DND-41 (cell line): ENCODE data around the gene TFDP2.
A peak's percentile ranks its signal among the peaks of the same experiment; 100 is the strongest.

Source experiments
- ATAC-seq: fragments of 200-7000 bp; cut with Tn5 transposase; 3 replicates; pipeline ENCODE4 v1.9.1; 2021; ENCODE audit warnings: low read depth; ENCODE audit not compliant: insufficient read depth
- DNase-seq: peaks from one replicate; pipeline ENCODE4 v3.0.0-alpha.2; 2020
- H2AFZ ChIP-seq: 2 replicates; pipeline ENCODE4 v1.6.0; 2012; ENCODE audit warnings: low read depth, low read length
- H3K27ac ChIP-seq: 2 replicates; pipeline ENCODE4 v1.5.1; 2012; ENCODE audit warnings: low read length, inconsistent platforms
- H3K27me3 ChIP-seq: fragments of 200-600 bp; sonication (generic); 2 replicates; pipeline ENCODE4 v1.6.0; 2012; ENCODE audit warnings: low read length, mild to moderate bottlenecking, inconsistent platforms; ENCODE audit not compliant: insufficient read depth, poor library complexity
- H3K36me3 ChIP-seq: 2 replicates; pipeline ENCODE4 v1.5.1; 2012; ENCODE audit warnings: low read length, inconsistent platforms; ENCODE audit not compliant: insufficient read depth
- H3K4me1 ChIP-seq: 2 replicates; pipeline ENCODE4 v1.5.1; 2012; ENCODE audit warnings: mild to moderate bottlenecking, low read length; ENCODE audit not compliant: insufficient read depth
- H3K4me2 ChIP-seq: 2 replicates; pipeline ENCODE4 v1.6.0; 2012; ENCODE audit warnings: mild to moderate bottlenecking, moderate library complexity, low read length, inconsistent platforms; ENCODE audit not compliant: insufficient read depth
- H3K4me3 ChIP-seq, 2 experiments: fragments of 200-600 bp in 1 of 2; shearing (Covaris generic) in 1 of 2; 2 replicates each; pipeline ENCODE4 v1.5.1; 2012 to 2016; ENCODE audit warnings: inconsistent platforms in 2 of 2, low read length in 2 of 2, mild to moderate bottlenecking in 2 of 2, low read depth in 1 of 2, moderate library complexity in 1 of 2
- H3K79me2 ChIP-seq: 2 replicates; pipeline ENCODE4 v1.6.0; 2012; ENCODE audit warnings: low read length, inconsistent platforms; ENCODE audit not compliant: insufficient read depth
- H3K9ac ChIP-seq: 2 replicates; pipeline ENCODE4 v1.6.0; 2012; ENCODE audit warnings: low read depth, mild to moderate bottlenecking, inconsistent platforms, low read length, moderate library complexity
- H3K9me3 ChIP-seq: 2 replicates; pipeline ENCODE4 v1.5.1; 2012; ENCODE audit warnings: low read length, moderate library complexity, mild to moderate bottlenecking, inconsistent platforms; ENCODE audit not compliant: insufficient read depth, severe bottlenecking
- H4K20me1 ChIP-seq: 2 replicates; pipeline ENCODE4 v1.6.0; 2012; ENCODE audit warnings: low read length; ENCODE audit not compliant: insufficient read depth
- EZH2 ChIP-seq: IDR thresholded peaks from 3 replicates; pipeline ENCODE4 v1.6.1; 2012; ENCODE audit warnings: borderline replicate concordance, low read depth, mild to moderate bottlenecking, moderate library complexity, low read length, inconsistent platforms; ENCODE audit not compliant: severe bottlenecking
- TF ChIP-seq, protein P1 (sequence below): IDR thresholded peaks from 2 replicates; pipeline ENCODE4 v1.5.1; 2012; ENCODE audit warnings: borderline replicate concordance, low read length, moderate library complexity, mild to moderate bottlenecking; ENCODE audit not compliant: poor library complexity, severe bottlenecking; ENCODE audit errors: extremely low read depth

The TFDP2 gene

DNA sequence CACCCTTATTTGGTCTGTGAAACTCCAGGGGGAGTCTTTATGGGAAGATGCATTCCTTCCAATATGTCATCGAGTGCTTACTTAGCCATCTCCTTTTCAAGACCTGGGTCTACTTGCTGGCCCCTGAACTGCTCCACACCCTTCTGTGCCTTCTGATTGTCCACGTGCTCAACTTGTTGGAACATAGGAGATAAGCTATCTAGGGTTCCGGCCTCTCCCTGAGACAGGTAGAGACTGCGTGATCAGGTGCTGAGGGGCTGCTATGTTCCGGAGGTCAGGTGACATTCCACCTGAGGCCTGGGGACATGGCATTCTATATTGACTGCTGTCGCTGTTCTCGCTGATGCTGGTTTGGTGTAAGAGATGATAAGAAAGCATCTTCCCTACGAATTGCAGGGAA lies 207.3 kb downstream of the TFDP2 start:
- no peak overlapping the region for H3K27ac ChIP-seq
- H3K4me3 ChIP-seq, result no peak overlapping the region
- H3K9ac ChIP-seq, result no peak overlapping the region
- DNase-seq (no peak), ATAC-seq (no peak)
- no peaks in the 10 kb centered on the region for H3K27me3 ChIP-seq
- H3K4me1 ChIP-seq, result no peaks in the 10 kb centered on the region
- H3K79me2 ChIP-seq, result no peaks in the 10 kb centered on the region
- peaks cover 11% of the 10 kb centered on the region for H3K36me3 ChIP-seq
- H4K20me1 ChIP-seq, result no peaks in the 10 kb centered on the region
- H3K4me2 ChIP-seq, result no peak overlapping the region
- no peak overlapping the region for H2AFZ ChIP-seq
- no peaks in the 10 kb centered on the region for H3K9me3 ChIP-seq
- no peak for TF ChIP-seq EZH2
- TF ChIP-seq, protein P1, sequence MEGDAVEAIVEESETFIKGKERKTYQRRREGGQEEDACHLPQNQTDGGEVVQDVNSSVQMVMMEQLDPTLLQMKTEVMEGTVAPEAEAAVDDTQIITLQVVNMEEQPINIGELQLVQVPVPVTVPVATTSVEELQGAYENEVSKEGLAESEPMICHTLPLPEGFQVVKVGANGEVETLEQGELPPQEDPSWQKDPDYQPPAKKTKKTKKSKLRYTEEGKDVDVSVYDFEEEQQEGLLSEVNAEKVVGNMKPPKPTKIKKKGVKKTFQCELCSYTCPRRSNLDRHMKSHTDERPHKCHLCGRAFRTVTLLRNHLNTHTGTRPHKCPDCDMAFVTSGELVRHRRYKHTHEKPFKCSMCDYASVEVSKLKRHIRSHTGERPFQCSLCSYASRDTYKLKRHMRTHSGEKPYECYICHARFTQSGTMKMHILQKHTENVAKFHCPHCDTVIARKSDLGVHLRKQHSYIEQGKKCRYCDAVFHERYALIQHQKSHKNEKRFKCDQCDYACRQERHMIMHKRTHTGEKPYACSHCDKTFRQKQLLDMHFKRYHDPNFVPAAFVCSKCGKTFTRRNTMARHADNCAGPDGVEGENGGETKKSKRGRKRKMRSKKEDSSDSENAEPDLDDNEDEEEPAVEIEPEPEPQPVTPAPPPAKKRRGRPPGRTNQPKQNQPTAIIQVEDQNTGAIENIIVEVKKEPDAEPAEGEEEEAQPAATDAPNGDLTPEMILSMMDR, result no peak

- TF ChIP-seq, protein P1, result no peak
- TF ChIP-seq EZH2, result no peak
- Histone ChIP-seq H2AFZ (no peak overlapping the region), H3K9me3 (no peaks in the 10 kb centered on the region), H3K4me3 (no peak overlapping the region), H3K36me3 (peaks cover 9% of the 10 kb centered on the region), H3K4me1 (no peaks in the 10 kb centered on the region), H3K9ac (no peak overlapping the region), H3K4me2 (no peak overlapping the region), H3K27ac (no peak overlapping the region), H4K20me1 (no peaks in the 10 kb centered on the region), H3K79me2 (no peaks in the 10 kb centered on the region), H3K27me3 (no peaks in the 10 kb centered on the region)
- ATAC-seq (no peak), DNase-seq (no peak)
Observed at GRCh38 chr3:141941093-141941492, 208.3 kb downstream of the TFDP2 start.

GRCh38 chr3:141940194-141940776 lies 209.1 kb downstream of the TFDP2 start:
- H3K27me3 ChIP-seq, result no peaks in the 10 kb centered on the region
- H3K79me2 ChIP-seq, result no peaks in the 10 kb centered on the region
- no peak overlapping the region for H3K4me2 ChIP-seq
- ATAC-seq, result no peak
- DNase-seq, result peak; percentile 2
- H3K4me1 ChIP-seq, result no peaks in the 10 kb centered on the region
- no peaks in the 10 kb centered on the region for H4K20me1 ChIP-seq
- no peak for TF ChIP-seq EZH2
- TF ChIP-seq, protein P1, result no peak
- H2AFZ ChIP-seq, result no peak overlapping the region
- no peak overlapping the region for H3K9ac ChIP-seq
- H3K9me3 ChIP-seq, result no peaks in the 10 kb centered on the region
- H3K27ac ChIP-seq, result no peak overlapping the region
- peaks cover under 1% of the 10 kb centered on the region; the same call in 1 of the 2 replicates for H3K36me3 ChIP-seq
- H3K4me3 ChIP-seq, result no peak overlapping the region
